ENCODE results near the gene KRTAP10-12.

KRTAP10-12 gene

GRCh38 chr21:44702973-44703730, 6.2 kb downstream of the KRTAP10-12 start:
- TF ChIP-seq CTCF (IDR thresholded peaks at IDR 0.05; ENCODE audit: low read length) (no peak), EZH2 (optimal IDR thresholded peaks at IDR 0.05; ENCODE audit: low read depth, low read length) (no peak), EZH2phosphoT487 (IDR thresholded peaks at IDR 0.05; ENCODE audit: low read length) (no peak)
- Histone ChIP-seq H4K20me1 (ENCODE audit: insufficient read depth, low read length) (no peaks in the 10 kb centered on the region), H3K4me2 (ENCODE audit: low read depth, low read length) (no peak overlapping the region), H3K27me3 (replicated peaks; ENCODE audit: insufficient read depth, low read length) (peaks cover 89% of the 10 kb centered on the region), H3K9me3 (replicated peaks; ENCODE audit: insufficient read depth, low read length) (no peaks in the 10 kb centered on the region), H3K9ac (ENCODE audit: low read length) (no peak overlapping the region), H3F3A (ENCODE audit: insufficient read depth, low read length) (no peaks in the 10 kb centered on the region), H3K9me2 (replicated peaks; ENCODE audit: insufficient read depth, low read length) (no peaks in the 10 kb centered on the region), H3K79me2 (ENCODE audit: low read length) (no peaks in the 10 kb centered on the region), H2AFZ (ENCODE audit: low read length) (no peak overlapping the region), H3K27ac (ENCODE audit: low read length) (no peak overlapping the region), H3K4me1 (ENCODE audit: low read length) (no peaks in the 10 kb centered on the region), H3K4me3 (ENCODE audit: low read length) (no peak overlapping the region), H3K36me3 (replicated peaks; ENCODE audit: insufficient read depth, low read length) (no peaks in the 10 kb centered on the region)
- no peak for DNase-seq

DNA sequence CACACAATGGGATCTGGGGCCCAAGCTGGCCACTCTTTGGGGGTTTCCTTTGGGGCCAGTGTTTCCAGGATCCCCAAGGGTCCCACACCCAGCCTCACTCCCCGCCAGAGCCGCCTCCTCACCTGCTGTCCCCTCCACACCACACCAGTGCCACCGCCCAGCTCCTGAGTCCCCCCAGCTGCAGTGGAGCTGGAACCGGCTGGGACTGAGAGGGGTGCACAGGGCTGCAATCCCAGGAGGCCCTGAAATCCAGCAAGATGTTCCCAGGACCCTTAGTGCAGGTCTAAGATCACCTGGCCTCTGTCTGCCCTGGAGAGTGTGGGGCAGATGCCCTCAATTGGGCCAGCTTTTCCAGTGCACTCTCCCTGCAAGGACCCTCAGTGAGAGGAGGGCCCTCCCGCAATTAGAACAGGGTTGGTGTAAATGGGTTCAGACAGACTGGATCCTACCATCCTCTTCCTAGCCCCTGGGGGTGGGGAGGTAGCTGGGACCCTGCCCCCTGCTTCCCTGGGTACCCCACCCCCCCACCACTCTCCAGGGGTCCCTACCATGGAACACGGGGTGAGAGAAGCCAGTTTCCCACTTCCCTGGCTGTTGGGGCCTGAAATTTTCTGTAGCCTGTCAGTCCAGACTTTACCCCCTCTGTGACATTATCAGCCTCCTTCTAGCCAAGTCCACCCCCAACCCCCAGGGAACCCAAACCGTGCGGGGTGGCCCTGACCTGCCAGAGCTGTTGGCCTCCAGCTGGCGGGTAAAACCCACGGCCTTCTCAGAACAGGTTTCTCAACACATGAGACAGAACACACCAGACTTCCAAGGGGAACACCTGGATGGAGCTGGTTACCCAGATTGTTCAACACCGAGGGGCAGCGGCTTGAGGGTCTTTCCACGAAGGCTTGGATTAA, 7.0 kb downstream of the KRTAP10-12 start:
- DNase-seq: no peak
- Histone ChIP-seq H3K4me1 (ENCODE audit: low read length) (no peaks in the 10 kb centered on the region), H3K9me3 (replicated peaks; ENCODE audit: insufficient read depth, low read length) (no peaks in the 10 kb centered on the region), H3K9me2 (replicated peaks; ENCODE audit: insufficient read depth, low read length) (no peaks in the 10 kb centered on the region), H4K20me1 (ENCODE audit: insufficient read depth, low read length) (no peaks in the 10 kb centered on the region), H3K79me2 (ENCODE audit: low read length) (no peaks in the 10 kb centered on the region), H3K27ac (ENCODE audit: low read length) (no peak overlapping the region), H3K4me3 (ENCODE audit: low read length) (no peak overlapping the region), H3F3A (ENCODE audit: insufficient read depth, low read length) (no peaks in the 10 kb centered on the region), H2AFZ (ENCODE audit: low read length) (no peak overlapping the region), H3K4me2 (ENCODE audit: low read depth, low read length) (no peak overlapping the region), H3K9ac (ENCODE audit: low read length) (no peak overlapping the region), H3K36me3 (replicated peaks; ENCODE audit: insufficient read depth, low read length) (no peaks in the 10 kb centered on the region), H3K27me3 (replicated peaks; ENCODE audit: insufficient read depth, low read length) (peaks cover 89% of the 10 kb centered on the region)
- no peak for TF ChIP-seq EZH2phosphoT487 (IDR thresholded peaks at IDR 0.05; ENCODE audit: low read length)
- TF ChIP-seq EZH2 (optimal IDR thresholded peaks at IDR 0.05; ENCODE audit: low read depth, low read length): no peak
- no peak for TF ChIP-seq CTCF (IDR thresholded peaks at IDR 0.05; ENCODE audit: low read length)

GRCh38 chr21:44704636-44705001, 7.6 kb downstream of the KRTAP10-12 start:
- Histone ChIP-seq H3K9ac (ENCODE audit: low read length) (no peak overlapping the region), H3K36me3 (replicated peaks; ENCODE audit: insufficient read depth, low read length) (no peaks in the 10 kb centered on the region), H3F3A (ENCODE audit: insufficient read depth, low read length) (no peaks in the 10 kb centered on the region), H3K27ac (ENCODE audit: low read length) (no peak overlapping the region), H3K79me2 (ENCODE audit: low read length) (no peaks in the 10 kb centered on the region), H3K4me2 (ENCODE audit: low read depth, low read length) (no peak overlapping the region), H3K4me3 (ENCODE audit: low read length) (no peak overlapping the region), H4K20me1 (ENCODE audit: insufficient read depth, low read length) (no peaks in the 10 kb centered on the region), H2AFZ (ENCODE audit: low read length) (no peak overlapping the region), H3K27me3 (replicated peaks; ENCODE audit: insufficient read depth, low read length) (peaks cover 90% of the 10 kb centered on the region), H3K9me3 (replicated peaks; ENCODE audit: insufficient read depth, low read length) (no peaks in the 10 kb centered on the region), H3K9me2 (replicated peaks; ENCODE audit: insufficient read depth, low read length) (no peaks in the 10 kb centered on the region), H3K4me1 (ENCODE audit: low read length) (no peaks in the 10 kb centered on the region)
- TF ChIP-seq CTCF (IDR thresholded peaks at IDR 0.05; ENCODE audit: low read length): no peak
- TF ChIP-seq EZH2phosphoT487 (IDR thresholded peaks at IDR 0.05; ENCODE audit: low read length): no peak
- no peak for TF ChIP-seq EZH2 (optimal IDR thresholded peaks at IDR 0.05; ENCODE audit: low read depth, low read length)
- no peak for DNase-seq
